GF-D8 (cell line): ENCODE measurements around the gene MBD6.

Experiments used
- DNase-seq: peaks from one replicate; lab custom pipeline; 2025; lab: John Stamatoyannopoulos, UW

The MBD6 gene, protein sequence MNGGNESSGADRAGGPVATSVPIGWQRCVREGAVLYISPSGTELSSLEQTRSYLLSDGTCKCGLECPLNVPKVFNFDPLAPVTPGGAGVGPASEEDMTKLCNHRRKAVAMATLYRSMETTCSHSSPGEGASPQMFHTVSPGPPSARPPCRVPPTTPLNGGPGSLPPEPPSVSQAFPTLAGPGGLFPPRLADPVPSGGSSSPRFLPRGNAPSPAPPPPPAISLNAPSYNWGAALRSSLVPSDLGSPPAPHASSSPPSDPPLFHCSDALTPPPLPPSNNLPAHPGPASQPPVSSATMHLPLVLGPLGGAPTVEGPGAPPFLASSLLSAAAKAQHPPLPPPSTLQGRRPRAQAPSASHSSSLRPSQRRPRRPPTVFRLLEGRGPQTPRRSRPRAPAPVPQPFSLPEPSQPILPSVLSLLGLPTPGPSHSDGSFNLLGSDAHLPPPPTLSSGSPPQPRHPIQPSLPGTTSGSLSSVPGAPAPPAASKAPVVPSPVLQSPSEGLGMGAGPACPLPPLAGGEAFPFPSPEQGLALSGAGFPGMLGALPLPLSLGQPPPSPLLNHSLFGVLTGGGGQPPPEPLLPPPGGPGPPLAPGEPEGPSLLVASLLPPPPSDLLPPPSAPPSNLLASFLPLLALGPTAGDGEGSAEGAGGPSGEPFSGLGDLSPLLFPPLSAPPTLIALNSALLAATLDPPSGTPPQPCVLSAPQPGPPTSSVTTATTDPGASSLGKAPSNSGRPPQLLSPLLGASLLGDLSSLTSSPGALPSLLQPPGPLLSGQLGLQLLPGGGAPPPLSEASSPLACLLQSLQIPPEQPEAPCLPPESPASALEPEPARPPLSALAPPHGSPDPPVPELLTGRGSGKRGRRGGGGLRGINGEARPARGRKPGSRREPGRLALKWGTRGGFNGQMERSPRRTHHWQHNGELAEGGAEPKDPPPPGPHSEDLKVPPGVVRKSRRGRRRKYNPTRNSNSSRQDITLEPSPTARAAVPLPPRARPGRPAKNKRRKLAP

DNA sequence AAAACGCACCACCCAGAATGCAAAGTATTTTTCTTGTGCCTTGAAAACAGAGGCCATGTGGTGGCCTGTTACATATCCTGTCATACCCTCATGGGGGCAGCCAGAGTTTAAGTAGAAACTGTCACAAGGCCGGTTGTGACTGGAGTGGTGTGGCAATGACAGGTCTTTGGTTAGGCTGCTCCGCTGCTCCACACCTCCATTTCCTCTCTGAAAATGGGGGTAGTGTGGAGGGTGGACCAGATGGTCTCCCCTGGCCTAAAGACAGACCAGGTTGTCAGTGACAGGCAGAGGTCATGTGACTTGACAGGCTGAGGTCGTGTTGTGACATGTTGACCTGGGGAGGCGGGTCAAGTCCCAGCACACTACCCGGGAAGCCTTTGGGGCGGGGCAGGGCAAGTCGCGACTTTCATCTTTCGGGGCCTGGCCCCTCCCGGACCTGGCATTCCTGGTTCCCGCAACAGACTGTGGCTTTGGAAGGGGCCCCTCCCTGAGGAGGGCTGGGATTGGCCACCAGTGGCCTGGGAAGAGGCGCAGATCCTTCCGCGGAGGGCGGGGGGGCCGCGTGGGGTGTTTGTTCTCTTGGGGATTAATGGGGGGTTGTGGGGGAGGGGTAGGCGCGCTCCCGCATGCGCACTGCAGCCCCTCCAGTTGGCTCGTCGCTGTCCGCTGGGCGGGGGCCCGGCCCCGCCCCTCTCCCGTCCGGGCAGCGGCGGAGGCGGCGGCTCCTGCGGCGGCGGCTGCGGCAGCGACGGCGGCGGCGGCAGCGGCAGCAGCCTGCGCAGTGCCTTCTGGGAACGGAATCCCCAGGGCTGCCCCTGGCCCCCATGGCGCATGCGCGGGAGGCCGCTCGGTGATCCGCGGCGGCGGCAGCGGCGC lies at the start of gene MBD6:
MBD6 (plus strand) TSS at position 814 of the 876 bp plus-strand sequence. CDS start 1,480 bp downstream, outside the sequence.
- DNase-seq: peak; percentile 84

DNA sequence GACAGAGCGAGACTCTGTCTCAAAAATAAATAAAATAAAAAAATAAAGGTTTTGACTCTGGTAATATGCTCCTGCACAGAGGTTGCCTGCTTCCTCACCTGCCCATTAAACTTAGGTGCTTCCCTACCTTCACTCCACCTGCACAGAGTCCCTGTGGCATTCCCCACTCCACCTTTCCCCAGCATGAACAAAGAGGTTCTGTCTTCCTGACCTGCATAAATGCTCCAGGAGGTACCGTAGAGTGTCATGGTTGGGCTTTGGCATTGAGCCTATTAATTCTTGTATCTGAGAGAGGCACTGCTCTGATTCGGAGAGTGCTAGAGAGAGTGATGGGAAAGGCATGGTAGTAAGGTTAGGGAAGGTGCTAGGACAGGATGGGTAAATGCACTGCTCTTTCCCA lies 49.2 kb upstream of the MBD6 start:
- no peak for DNase-seq

DNA sequence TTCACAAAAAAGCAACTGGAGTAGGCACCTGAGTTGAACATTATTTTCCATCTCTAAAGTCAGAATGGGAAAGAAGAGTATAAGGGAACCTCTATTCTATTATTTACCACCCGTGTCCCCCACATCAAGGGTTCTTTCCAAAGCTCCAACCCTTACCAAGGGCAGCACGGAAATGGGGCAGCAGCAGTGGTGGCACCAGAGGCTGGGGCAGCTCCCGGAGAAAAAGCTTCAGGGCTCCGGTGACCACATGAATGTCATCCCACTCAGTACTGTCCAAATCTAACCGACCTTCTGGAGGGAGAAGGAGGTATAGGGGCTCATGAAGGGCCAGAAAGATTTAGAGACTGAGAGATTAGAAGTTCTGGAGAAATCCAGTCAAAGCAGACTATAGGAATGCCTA lies 48.7 kb upstream of the MBD6 start:
- no peak for DNase-seq

DNA sequence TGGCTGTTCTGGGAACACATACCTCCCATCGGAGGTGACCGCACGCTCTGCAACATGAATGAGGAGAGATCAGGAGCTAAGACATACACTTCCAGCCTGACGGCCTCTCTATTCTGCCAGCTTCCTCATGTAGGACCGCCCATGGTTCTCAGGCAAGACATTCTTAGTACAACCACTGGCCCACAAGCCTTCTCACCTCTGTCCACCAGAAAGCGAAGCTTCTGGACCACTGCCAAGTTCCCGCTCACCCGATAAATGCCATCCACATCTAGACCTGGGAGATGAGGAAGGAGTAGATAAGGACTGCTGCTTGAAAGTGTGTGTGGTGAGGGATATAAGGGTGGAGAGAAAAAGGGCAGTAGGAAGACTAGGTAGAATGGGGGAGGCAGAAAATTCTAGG lies 48.2 kb upstream of the MBD6 start:
- no peak for DNase-seq

DNA sequence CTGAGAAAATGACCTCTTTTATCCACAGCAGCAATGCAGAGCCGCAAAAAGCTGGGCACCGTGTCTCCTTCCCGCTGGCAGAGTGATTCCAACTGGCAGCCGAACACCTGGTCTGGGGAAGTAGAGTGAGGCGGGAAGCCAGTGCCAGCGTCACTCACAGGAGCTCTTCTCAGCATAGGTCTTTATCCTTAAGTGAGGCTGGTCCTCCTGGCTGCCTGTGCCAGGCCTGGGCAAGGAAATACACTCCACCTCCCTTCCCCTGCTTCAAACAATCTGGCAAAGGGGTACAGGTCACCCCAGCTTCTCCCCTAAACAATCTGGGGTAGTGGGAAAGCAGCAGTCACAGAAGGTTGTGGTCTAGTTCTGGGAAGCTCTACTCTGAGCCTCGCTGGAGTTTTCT lies 47.8 kb upstream of the MBD6 start:
- DNase-seq: no peak

DNA sequence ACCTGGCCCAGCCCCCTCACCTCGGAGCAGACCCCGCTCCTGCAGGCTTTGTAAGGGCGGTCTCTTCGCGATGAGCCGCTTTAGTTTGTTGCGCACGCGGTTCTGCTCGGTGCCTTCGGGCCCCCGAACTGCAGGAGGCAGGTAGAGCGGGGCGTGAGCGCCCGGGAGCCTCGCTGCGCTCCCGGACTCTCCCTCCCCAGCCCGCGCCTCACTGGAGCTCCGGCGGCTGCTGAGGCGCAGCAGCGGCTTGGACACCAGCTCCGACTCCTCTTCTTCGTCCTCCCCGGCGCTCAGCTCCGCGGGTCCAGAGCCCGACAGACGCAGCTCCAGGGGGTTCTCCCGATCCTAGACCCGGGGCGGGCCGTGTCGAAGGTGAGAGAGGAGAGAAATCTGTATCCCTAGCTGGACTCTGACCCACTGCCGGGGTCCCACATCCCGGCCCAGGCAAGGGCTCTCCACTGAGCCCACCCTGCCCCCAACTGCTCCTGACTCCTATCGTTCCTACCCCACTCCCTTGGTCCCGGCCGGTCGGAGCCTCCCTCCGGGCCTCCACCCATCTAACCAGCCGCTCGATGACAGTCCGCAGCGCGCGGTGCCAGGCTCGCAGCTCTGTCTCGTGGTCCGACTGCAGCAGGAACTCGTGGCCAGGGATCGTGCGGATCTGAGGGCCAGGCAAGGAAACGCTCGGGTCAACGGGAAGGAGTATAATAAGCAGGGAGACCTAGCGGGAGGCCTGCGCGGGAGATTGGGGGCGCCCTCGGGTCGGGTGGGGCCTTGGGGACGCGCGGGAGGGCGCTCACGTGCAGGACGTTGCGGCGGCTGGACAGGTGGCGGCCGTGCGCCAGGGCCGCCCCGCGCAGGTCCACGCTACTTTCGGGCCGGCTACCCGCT lies 47.1 kb upstream of the MBD6 start:
- no peak for DNase-seq

DNA sequence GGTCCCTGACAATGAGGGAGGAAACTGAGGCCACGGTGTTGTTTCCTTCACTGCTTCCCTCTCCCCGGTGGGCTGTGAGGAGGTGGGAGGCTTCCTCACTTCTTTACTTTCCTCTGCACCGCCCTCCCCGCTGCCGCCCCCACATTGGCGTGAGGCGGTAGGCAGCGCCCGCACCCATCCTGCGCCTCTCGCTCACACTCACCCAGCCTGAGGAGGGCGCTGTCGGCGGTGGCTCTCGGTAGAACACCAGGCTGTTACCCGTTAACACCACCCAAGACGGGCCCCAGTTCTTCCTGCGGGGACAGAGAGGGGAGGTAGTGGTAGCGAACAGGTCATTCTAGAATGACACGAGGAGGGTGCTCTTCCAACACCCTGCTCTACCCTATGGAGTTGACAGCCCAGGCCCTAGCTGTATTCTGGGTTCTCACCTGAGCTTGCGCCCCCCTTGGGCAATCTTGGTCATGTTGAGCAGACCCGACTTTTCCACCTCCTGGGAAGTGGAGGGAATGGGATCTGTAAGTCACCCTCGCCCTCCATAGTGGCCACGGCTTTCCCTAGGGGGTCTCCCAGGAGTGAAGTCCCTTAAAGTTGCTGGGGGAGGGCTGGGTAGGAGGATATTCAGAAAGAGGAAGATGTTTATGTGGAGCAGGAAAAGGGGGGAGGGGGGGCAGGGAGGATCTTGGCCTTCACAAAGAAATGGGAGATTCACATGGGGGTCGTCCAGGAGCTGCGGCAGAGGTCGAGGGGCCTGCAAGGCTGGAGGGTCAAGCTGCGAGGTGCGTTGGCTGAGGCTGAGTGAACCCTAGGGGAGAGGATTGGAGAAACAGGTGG lies 46.2 kb upstream of the MBD6 start:
- no peak for DNase-seq

DNA sequence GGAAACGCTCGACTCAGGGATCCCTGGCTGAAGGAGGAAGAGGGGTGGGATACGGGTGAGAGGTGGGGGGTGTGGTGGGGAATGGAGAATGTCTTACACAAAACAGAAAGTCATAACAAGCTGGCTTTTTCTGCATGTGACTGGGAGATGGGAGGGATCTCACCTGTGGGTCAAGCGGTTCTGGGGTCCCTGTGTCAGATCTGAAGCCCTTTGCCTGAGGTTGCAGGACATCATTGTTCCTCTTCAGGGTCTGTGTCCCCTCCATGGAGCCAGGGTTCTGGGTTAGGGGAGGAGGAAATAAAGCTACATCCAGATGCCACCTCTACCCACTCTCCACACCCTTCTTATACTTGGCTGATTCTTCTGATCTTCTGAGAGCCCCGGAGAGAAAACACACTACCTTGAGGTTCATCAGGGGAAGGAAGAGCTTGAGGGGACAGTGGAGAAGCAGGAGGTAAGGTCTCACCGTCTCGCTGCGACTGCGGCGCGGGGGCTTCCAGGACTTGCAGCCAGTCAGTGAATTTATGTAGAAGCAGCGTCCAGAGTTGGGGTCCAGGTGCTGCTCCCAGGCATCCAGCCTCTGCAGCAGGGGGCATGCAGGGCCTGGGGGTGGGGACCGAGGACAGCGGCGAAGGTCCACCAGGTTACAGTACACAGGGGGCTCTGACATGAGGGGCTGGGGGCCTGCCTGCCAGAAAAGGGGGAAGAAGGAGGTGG lies 45.5 kb upstream of the MBD6 start:
- DNase-seq: no peak

DNA sequence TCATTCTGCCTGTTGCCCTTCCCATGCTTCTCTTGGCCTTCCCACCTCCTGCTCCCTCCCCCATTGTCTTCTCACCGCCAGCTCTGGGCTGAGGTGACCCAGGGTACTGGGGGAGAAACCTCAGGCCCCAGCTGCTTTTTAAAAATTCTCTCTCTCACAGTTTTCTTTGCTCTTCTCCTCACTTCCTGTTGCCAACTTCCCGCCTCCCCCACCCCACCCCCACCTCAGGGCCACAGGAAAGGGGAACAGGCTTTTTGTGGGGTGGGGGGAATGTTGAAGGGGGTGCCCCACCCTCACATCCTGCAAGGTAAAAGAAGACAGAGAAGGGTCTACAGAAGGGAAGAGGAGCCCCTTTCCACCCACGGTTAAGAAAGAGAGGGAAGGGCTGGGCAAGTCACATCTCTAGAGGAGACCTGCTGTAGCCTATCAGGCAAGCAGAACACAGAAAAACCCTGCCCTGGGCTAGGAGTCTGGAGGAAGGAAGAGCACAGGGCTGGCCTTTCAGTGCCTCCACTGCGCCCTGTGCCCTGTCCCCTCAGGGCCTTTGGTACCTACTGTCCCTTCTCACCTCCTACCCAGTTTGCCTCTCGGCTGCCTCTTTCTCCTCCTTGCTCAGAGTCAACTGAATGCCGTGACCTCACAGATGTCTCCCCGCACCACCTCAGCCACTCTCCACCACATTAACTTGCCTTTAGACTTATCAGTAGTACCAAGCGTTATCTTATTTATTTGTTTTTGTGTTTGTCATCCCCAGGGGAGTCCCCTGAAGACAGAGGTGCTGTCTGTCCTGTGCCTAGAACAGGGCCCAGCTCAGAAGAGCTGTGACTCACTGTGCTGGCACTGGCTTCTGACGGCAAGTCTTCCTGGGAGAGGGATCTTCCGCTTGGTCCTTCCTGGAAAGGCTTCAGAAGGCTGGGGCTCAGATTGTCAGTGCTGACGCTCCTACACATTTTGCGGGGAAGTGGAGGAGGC lies 44.6 kb upstream of the MBD6 start:
- peak; percentile 64 for DNase-seq

DNA sequence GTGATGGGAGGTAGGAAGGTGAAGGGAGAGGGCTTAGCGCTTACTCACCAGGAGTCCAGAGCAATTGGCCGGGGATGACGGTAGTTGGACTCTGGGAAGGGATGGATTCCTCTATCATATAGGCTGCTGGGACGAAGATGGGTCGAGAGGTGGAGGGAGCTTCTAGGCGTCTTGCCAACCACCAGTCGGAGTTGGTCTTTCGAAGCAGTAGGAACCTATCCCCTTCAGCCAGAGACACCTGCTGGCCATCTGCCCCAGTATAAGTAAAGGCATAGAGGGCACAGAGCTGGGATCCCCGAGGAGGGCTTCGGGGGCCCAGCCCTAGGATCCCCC lies 43.6 kb upstream of the MBD6 start:
- DNase-seq: no peak

DNA sequence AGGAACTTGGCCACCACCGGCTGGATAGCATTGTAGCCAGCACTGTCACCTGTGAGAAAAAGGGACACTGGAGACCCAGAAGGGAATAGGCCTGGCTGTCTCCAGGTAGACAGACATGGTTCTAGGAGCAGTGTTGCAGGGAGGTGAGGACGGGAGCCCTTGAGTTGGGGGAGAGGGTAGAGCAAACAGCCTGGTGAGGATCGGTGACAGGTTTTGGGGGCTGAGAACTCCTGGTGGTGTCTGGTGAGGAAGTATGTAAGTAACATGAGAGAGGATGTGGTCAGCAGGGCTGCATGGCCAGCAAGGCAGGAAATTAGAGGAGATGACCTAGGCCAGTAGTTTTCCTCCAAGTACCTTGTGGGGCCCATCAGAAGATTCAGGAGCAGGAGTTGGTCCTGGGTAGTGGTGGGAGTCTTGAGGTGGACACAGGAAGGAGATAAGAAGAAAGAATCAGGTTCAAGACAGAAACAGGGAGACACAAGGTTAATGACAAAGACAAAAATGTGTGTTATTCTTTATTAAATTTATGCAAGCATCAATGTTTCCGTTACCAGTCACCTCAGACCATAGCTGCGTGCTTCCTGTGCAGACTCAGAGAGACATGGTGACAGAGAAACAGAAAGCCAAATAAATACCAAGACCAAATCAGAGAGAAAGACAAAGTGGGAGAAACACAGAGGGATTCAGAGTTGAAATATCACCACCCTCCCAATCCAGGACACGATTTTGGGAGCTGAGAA lies 43.1 kb upstream of the MBD6 start, which contains the start of gene ARHGAP9:
ARHGAP9 (minus strand) TSS at position 491 of the 740 bp plus-strand sequence; CDS start at position 31, 460 bp downstream.
- no peak for DNase-seq

DNA sequence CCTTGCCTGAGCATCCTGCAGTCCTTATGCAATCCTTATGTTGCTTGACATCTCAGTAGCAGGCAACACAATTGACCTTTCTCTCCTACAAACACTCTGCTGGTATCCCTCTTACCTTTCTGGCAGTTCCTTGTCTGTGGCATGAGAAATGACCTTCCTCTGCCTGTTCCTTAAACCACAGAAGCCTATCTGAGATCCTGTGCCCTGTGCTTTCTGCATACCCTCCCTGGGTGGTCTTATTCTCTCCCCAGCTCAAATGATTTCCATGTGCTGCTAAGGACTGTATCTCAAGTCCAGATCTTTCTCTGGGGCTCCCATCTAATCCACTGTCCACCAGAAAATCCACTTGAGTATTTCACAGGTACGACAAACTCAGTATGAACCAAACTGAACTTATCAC lies 41.0 kb upstream of the MBD6 start:
- no peak for DNase-seq

DNA sequence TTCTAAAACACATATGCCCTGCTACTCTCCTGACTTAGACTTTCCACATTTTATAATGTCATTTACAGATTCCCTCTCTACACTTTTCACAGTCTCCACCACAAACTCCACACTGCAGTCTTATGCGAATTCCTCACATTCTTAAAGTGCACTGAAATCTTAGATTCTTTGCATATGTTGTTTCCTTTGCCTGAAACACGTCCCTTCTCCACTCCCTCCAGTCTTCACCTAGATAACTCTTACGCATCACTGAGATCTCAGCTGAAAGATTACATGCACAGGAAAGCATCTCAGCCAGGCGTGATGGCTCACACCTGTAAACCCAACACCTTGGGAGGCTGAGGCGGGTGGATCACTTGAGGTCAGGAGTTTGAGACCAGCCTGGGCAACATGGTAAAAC lies 39.2 kb upstream of the MBD6 start:
- DNase-seq: no peak

DNA sequence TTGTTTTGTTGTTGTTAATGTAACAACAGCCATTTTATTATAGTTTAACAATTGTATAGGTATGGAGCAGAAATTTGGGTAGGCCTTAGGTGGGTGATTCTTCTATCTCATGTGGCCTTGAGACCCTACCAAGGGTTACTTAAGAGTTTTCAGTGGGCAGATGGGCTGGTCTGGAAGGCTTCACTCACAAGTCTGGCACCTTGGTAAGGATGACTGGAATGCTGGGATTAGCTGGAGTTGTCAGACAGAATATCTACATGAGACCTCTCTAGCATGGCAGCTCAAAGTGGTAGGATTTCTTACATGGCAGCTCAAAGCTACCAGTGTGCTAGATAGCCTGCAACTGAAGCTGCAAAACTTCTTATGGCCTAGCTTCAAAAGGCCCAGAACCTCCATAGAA lies 36.9 kb upstream of the MBD6 start:
- no peak for DNase-seq

DNA sequence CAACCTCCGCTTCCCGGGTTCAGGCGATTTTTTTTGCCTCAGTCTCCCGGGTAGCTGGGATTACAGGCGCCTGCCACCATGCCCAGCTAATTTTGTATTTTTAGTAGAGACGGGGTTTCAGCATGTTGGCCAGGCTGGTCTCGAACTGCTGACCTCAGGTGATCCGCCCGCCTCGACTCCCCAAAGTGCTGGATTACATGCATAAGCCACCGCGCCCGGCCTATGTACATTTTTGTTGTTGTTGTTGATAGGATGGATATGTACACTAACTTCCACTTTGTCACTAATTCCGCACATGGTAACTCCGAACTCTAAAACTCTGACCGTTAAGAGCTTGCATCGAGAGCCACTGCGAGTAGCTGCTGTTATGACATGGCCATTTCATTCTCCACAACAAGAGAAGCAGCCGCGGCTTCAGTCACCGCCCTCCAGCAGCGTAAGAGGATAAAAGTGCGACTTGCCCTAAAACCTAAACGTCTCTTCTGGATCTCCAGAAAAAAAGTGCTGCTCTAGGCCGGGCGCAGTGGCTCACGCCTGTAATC lies 35.5 kb upstream of the MBD6 start:
- DNase-seq: no peak

DNA sequence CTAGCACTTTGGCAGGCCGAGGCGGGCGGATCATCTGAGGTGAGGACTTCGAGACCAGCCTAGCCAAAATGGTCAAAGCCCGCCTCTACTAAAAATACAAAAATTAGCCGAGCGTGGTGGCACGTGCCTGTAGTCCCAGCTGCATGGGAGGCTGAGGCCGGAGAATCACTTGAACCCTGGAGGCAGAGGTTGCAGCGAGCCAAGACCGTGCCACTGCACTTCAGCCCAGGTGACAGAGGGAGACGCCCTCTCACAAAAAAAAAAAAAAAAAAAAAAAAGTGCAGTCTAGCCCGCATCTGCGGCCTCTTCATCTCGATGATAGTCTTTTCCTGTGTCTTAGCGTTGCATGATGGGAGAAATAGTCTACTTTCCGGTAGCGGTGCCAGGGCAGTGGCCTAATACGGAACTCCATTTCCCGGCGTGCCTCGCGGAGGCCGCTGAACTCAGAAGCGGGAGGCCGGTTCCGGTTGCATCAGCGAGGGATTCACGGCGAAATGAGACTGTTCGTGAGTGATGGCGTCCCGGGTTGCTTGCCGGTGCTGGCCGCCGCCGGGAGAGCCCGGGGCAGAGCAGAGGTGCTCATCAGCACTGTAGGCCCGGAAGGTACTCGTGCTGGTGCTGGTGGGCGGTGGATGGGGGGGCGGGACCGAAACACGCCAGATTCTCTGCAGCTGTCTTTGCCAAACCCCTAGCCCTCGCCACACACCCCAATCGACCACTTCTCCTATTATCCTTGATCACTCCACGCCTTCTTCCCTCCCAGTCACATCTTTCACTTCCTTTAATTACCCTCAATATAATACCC lies 34.8 kb upstream of the MBD6 start, which contains the start of gene MARS1:
MARS1 (plus strand) TSS at position 472 of the 805 bp plus-strand sequence; CDS start at position 495, 23 bp downstream.
- peak; percentile 92 for DNase-seq
